ENCODE data around the gene AMOTL2.

GRCh38 chr3:134359121-134360010, 14.9 kb downstream of the AMOTL2 start:
- TF ChIP-seq CTCF (IDR thresholded peaks at IDR 0.05; ENCODE audit: low read length), result no peak
- no peak for TF ChIP-seq EZH2 (IDR thresholded peaks at IDR 0.05; ENCODE audit: borderline replicate concordance, low read length)
